Kidney epithelial cell (primary cell): ENCODE measurements around the gene DDX43. TPM values are rescaled to one million over a fixed set of nuclear protein-coding genes. Genes with fewer than 3 reads are reported as not detected.

ENCODE experiments used
- DNase-seq: peaks from one replicate; pipeline ENCODE4 v3.0.0-alpha.2; 2010; ENCODE audit warnings: low read depth
- H3K27me3 ChIP-seq: 2 replicates; pipeline ENCODE4 v1.6.0; 2011; ENCODE audit warnings: low read length; ENCODE audit not compliant: control insufficient read depth, insufficient read depth
- H3K36me3 ChIP-seq: 2 replicates; pipeline ENCODE4 v1.5.1; 2011; ENCODE audit warnings: low read length; ENCODE audit not compliant: control insufficient read depth, insufficient read depth
- H3K4me3 ChIP-seq: 2 replicates; pipeline ENCODE4 v1.5.1; 2011; ENCODE audit warnings: low read depth, mild to moderate bottlenecking, control low read depth, low read length
- total RNA-seq: library from RNA; depleted of rRNA; stranded (reverse); fragments of >200 nt; gene quantifications from 2 replicates; pipeline ENCODE4 v1.2.3, GENCODE V29; 2015
- TF ChIP-seq, protein P1 (sequence below): IDR thresholded peaks from 2 replicates; pipeline ENCODE4 v1.5.1; 2011; ENCODE audit warnings: mild to moderate bottlenecking, moderate library complexity, low read length, control low read depth, inconsistent platforms; ENCODE audit not compliant: insufficient read depth, poor library complexity, severe bottlenecking

The DDX43 gene
- total RNA-seq, 1 donor from 2014 or later: 1.1 TPM

- no peaks in the 10 kb centered on the region for H3K36me3 ChIP-seq
- no peak overlapping the region for H3K4me3 ChIP-seq
- no peaks in the 10 kb centered on the region for H3K27me3 ChIP-seq
- TF ChIP-seq, protein P1, sequence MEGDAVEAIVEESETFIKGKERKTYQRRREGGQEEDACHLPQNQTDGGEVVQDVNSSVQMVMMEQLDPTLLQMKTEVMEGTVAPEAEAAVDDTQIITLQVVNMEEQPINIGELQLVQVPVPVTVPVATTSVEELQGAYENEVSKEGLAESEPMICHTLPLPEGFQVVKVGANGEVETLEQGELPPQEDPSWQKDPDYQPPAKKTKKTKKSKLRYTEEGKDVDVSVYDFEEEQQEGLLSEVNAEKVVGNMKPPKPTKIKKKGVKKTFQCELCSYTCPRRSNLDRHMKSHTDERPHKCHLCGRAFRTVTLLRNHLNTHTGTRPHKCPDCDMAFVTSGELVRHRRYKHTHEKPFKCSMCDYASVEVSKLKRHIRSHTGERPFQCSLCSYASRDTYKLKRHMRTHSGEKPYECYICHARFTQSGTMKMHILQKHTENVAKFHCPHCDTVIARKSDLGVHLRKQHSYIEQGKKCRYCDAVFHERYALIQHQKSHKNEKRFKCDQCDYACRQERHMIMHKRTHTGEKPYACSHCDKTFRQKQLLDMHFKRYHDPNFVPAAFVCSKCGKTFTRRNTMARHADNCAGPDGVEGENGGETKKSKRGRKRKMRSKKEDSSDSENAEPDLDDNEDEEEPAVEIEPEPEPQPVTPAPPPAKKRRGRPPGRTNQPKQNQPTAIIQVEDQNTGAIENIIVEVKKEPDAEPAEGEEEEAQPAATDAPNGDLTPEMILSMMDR: no peak
- DNase-seq: no peak
Measured at GRCh38 chr6:73393278-73393677, 1.4 kb upstream of the DDX43 start.

GRCh38 chr6:73395875-73396274 lies 1.2 kb downstream of the DDX43 start:
- Histone ChIP-seq H3K4me3 (no peak overlapping the region), H3K36me3 (no peaks in the 10 kb centered on the region), H3K27me3 (no peaks in the 10 kb centered on the region)
- TF ChIP-seq, protein P1: no peak
- DNase-seq: no peak

DNA sequence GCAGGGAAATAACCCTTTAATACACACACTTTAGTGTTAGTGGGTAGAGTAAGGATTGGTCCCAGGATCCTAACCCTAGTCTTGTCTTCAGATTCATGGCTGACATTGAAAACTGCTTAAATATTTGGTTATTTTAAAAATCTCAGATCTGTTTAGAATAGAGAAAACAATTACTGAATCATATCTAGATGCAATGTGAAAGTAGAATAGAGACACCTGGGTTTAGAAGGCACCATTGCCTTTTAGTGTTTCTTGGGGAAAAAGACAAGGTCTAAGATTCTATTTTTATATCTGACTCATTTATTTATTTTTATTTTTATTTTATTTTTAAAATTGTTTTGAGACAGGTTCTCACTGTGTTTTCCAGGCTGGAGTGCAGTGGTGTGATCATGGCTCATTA lies 6.0 kb downstream of the DDX43 start:
- Histone ChIP-seq H3K36me3 (no peaks in the 10 kb centered on the region), H3K4me3 (no peak overlapping the region), H3K27me3 (no peaks in the 10 kb centered on the region)
- TF ChIP-seq, protein P1: no peak
- no peak for DNase-seq

GRCh38 chr6:73409395-73409794 lies 14.8 kb downstream of the DDX43 start:
- H3K4me3 ChIP-seq: no peak overlapping the region
- no peak for DNase-seq
- no peaks in the 10 kb centered on the region for H3K36me3 ChIP-seq
- H3K27me3 ChIP-seq: no peaks in the 10 kb centered on the region
- TF ChIP-seq, protein P1: no peak

DNA sequence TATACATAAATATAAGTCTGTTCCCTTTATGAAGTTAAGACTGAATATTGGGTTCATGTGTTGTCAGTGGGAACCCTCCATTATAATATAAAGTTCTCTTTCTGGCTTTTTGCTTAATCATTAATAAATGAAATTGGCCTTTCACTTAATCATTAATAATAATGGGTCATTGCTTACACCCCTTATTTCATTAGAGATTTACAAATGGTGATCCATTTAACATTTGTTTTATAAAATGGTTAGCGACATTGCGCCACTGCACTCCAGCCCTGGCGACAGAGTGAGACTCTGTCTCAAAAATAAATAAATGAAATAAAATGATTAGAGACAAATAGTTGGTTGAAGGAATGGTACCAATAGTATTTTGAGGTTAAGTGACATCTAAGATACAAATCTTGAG lies 18.5 kb downstream of the DDX43 start:
- Histone ChIP-seq H3K4me3 (no peak overlapping the region), H3K36me3 (no peaks in the 10 kb centered on the region), H3K27me3 (no peaks in the 10 kb centered on the region)
- TF ChIP-seq, protein P1: no peak
- DNase-seq: no peak

DNA sequence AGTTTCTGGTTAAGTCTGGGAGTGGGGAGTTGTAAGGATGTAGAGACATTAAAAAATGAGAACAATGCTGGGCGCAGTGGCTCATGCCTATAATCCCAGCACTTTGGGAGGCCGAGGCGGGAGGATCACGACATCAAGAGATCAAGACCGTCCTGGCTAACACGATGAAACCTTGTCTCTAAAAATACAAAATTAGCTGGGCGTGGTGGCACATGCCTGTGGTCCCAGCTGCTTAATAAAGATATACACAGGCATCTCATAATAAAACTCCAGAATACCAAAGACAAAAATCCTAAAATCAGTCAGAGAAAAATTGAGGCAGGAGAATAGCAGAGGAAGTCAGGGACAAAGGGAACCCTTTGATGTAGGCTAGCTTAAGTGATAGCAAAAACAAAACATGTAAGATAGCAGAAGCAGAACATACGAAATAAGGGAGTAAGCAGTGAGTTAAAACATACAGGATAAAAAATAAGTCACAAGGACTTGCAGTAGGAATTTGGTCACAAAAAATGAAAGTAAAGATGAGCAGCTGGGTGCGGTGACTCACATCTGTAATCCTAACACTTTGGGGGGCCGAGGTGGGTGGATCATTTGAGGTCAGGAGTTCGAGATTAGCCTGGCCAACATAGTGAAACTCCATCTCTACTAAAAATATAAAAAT lies 23.6 kb downstream of the DDX43 start:
- no peak for DNase-seq
- Histone ChIP-seq H3K4me3 (no peak overlapping the region), H3K36me3 (no peaks in the 10 kb centered on the region), H3K27me3 (no peaks in the 10 kb centered on the region)
- TF ChIP-seq, protein P1: no peak
